ENCODE measurements around the gene OSR1.

OSR1 gene

GRCh38 chr2:19360966-19361321, 2.5 kb upstream of the OSR1 start:
- H3K36me3 ChIP-seq (ENCODE audit: control insufficient read depth in 2 of 2, insufficient read depth in 1 of 2, low read length in 2 of 2): no peaks in the 10 kb centered on the region
- ChIA-PET CTCF (interaction anchor here (1.0 to 3.9 kb wide), 2 partner anchors 218 to 610 kb away, joined by 3 to 22 read pairs; no protein-coding TSS in a partner anchor), POLR2A (interaction anchor here (3.9 kb wide), 1 partner anchor 13 kb away, joined by 30 read pairs; no protein-coding TSS in a partner anchor)
- no peaks in the 10 kb centered on the region for H3K9me3 ChIP-seq (ENCODE audit: control insufficient read depth, insufficient read depth, low read depth, low read length)
- no peak overlapping the region for H3K27ac ChIP-seq (ENCODE audit: extremely low read depth, low read depth, low read length)
- TF ChIP-seq ZNF362 (tag by site-specific recombination; IDR thresholded peaks at IDR 0.05) (no peak), SP2 (tag by site-specific recombination; IDR thresholded peaks at IDR 0.05) (no peak), ZNF843 (tag by site-specific recombination; IDR thresholded peaks at IDR 0.05) (no peak), ZNF473 (tag by site-specific recombination; IDR thresholded peaks at IDR 0.05) (no peak), ZNF112 (tag by site-specific recombination; IDR thresholded peaks at IDR 0.05) (no peak), ZNF529 (tag by site-specific recombination; IDR thresholded peaks at IDR 0.05; ENCODE audit: insufficient replicate concordance) (no peak), ZSCAN30 (tag by site-specific recombination; IDR thresholded peaks at IDR 0.05) (no peak), ZNF48 (tag by site-specific recombination; IDR thresholded peaks at IDR 0.05) (no peak), PBX3 (CRISPR knock-in tag; IDR thresholded peaks at IDR 0.05) (no peak), ZNF701 (tag by site-specific recombination; IDR thresholded peaks at IDR 0.05) (no peak), ZNF23 (tag by site-specific recombination; IDR thresholded peaks at IDR 0.05; ENCODE audit: borderline replicate concordance) (no peak), ZBTB11 (tag by site-specific recombination; conservative IDR thresholded peaks at IDR 0.05; ENCODE audit: low read depth) (no peak), ZNF169 (tag by site-specific recombination; IDR thresholded peaks at IDR 0.05) (no peak), ZNF560 (tag by site-specific recombination; IDR thresholded peaks at IDR 0.05; ENCODE audit: borderline replicate concordance) (no peak), ZNF274 (IDR thresholded peaks at IDR 0.05; ENCODE audit: low read length) (no peak), ZNF274 (tag by site-specific recombination; IDR thresholded peaks at IDR 0.05; ENCODE audit: borderline replicate concordance) (no peak), ZNF513 (tag by site-specific recombination; IDR thresholded peaks at IDR 0.05) (no peak)
- peaks cover 12% of the 10 kb centered on the region for H3K4me1 ChIP-seq (ENCODE audit: control insufficient read depth, insufficient read depth, low read length)
- H3K4me3 ChIP-seq (ENCODE audit: low read depth, low read length): no peak overlapping the region

GRCh38 chr2:19360266-19360965, 2.0 kb upstream of the OSR1 start:
- TF ChIP-seq ZBTB6 (tag by site-specific recombination; IDR thresholded peaks at IDR 0.05): no peak
- POLR2A ChIA-PET: interaction anchor here (3.9 kb wide), 1 partner anchor 13 kb away, joined by 30 read pairs; no protein-coding TSS in a partner anchor
- H3K4me3 ChIP-seq (ENCODE audit: low read depth, low read length): no peak overlapping the region

More at GRCh38 chr2:19360266-19360965, 2.0 kb upstream of the OSR1 start:
- Histone ChIP-seq H3K36me3 (ENCODE audit: control insufficient read depth in 2 of 2, insufficient read depth in 1 of 2, low read length in 2 of 2) (no peaks in the 10 kb centered on the region), H3K27ac (ENCODE audit: extremely low read depth, low read depth, low read length) (no peak overlapping the region), H3K9me3 (ENCODE audit: control insufficient read depth, insufficient read depth, low read depth, low read length) (no peaks in the 10 kb centered on the region), H3K4me1 (ENCODE audit: control insufficient read depth, insufficient read depth, low read length) (peaks cover 12% of the 10 kb centered on the region)
- CTCF ChIA-PET: interaction anchor here (0.6 to 3.9 kb wide), 5 partner anchors 9 to 610 kb away, joined by 3 to 22 read pairs (median 3); no protein-coding TSS in a partner anchor
